Heart left ventricle (tissue), 13 donors: ENCODE measurements around the gene DAPP1.

Experiments used
- POLR2A ChIP-seq, 2 donors: fragments of 450-650 bp; IDR thresholded peaks; one replicate each; pipeline ENCODE4 v1.6.1; 2017; ENCODE audit warnings: antibody characterized with exemption in 2 of 2, mild to moderate bottlenecking in 2 of 2, moderate library complexity in 2 of 2
- TF ChIP-seq, protein P1 (sequence below), 12 donors: fragments of 200-600 bp; sonication (generic) in 4 of 12; IDR thresholded peaks; one replicate each; pipeline versions ENCODE4 v1.5.0 to v1.8.0; 2018 to 2022; ENCODE audit warnings: antibody characterized with exemption in 12 of 12, mild to moderate bottlenecking in 5 of 12
- donor health status: ischemic (EF 13 %, LVEDD 7.1; RV severe dilation, severe dysfunction).
- donor health status: DM: no; HTN: yes; CAD: no.
- donor health status: DM: no; HTN: no; CAD: no.
- donor health status: ischemic (EF 25% LVEDD 6.9; RV normal size, moderate dysfunction).
- donor health status: ischemic (EF 25% LVEDD 5.7; RV mildly dilated, moderate dysfunction).
- donor health status: ischemic (EF 35%, LVEDD 5.7; RV mildly dilated, moderate dysfunction).
- donor health status: nonischemic (EF 11% LVEDD 7.7; RV severe dilation, severe dysfunction).
- donor health status: DM: yes; HTN: yes; CAD: no.
- donor health status: PGD.
- donor health status: ischemic (EF 29% LVEDD 5.4; RV normal size, mild dysfunction).
- donor health status: nonischemic (EF 23%, LVEDD 6.1; RV moderate dilation, normal function).

DNA sequence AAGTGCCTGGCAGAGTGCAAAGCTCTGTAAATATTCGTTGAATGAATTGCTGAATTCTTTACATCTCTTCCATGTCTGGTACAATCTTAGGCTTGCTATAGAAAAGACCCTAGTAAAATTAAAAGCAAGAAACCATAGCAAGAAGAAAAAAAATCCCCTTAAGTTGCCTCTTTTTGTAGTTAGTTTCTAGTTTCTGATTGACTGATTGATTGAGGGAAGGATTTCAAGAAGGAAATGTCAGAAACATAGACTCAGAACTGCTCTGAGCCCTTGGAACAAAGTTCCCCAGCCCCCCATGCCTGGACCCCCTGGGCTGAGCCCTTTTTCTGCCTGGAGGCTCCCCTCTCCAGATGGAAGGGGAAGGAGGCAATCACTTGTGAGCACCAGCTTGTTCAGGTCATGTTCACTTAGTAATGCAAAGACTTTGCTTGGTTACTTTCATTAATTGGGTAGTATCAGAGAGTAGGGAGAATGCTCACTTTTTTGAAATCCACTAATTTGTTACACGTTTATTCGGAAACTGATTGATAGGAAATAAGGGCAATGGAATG, 35.6 kb downstream of the DAPP1 start:
- TF ChIP-seq, protein P1, sequence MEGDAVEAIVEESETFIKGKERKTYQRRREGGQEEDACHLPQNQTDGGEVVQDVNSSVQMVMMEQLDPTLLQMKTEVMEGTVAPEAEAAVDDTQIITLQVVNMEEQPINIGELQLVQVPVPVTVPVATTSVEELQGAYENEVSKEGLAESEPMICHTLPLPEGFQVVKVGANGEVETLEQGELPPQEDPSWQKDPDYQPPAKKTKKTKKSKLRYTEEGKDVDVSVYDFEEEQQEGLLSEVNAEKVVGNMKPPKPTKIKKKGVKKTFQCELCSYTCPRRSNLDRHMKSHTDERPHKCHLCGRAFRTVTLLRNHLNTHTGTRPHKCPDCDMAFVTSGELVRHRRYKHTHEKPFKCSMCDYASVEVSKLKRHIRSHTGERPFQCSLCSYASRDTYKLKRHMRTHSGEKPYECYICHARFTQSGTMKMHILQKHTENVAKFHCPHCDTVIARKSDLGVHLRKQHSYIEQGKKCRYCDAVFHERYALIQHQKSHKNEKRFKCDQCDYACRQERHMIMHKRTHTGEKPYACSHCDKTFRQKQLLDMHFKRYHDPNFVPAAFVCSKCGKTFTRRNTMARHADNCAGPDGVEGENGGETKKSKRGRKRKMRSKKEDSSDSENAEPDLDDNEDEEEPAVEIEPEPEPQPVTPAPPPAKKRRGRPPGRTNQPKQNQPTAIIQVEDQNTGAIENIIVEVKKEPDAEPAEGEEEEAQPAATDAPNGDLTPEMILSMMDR (IDR thresholded peaks at IDR 0.05) = no peak
- TF ChIP-seq POLR2A (IDR thresholded peaks at IDR 0.05) = no peak
